ENCODE results near the gene RGS7. TPM values are rescaled to one million over a fixed set of nuclear protein-coding genes. Genes with fewer than 3 reads are reported as not detected.

The RGS7 gene
- total RNA-seq, 2 experiments from 2014 or later = not detected

- Histone ChIP-seq H3K27ac (ENCODE audit: low read depth in 1 of 2, low read length in 2 of 2) (no peak overlapping the region), H3K4me3 (ENCODE audit: low read length) (no peak overlapping the region), H3K4me1 (ENCODE audit: insufficient read depth, low read length) (no peaks in the 10 kb centered on the region), H3K27me3 (ENCODE audit: control insufficient read depth in 1 of 2, insufficient read depth in 2 of 2, low read length in 2 of 2) (no peaks in the 10 kb centered on the region), H3K9me3 (ENCODE audit: control insufficient read depth in 1 of 2, insufficient read depth in 1 of 2, low read length in 2 of 2) (no peaks in the 10 kb centered on the region), H3K36me3 (ENCODE audit: insufficient read depth, low read length) (no peaks in the 10 kb centered on the region)
- no peak overlapping the region for H3K4me3 Mint-ChIP-seq
- H3K36me3 Mint-ChIP-seq (ENCODE audit: low read depth) = no peaks in the 10 kb centered on the region
- H3K27me3 Mint-ChIP-seq = no peaks in the 10 kb centered on the region
- ATAC-seq (ENCODE audit: poor library complexity) = no peak
- peaks cover 6% of the 10 kb centered on the region for H3K9me3 Mint-ChIP-seq
- no peak overlapping the region for H3K27ac Mint-ChIP-seq
- intact Hi-C loops (cut with DNase I, micrococcal nuclease) = no loop called here
- H3K4me1 Mint-ChIP-seq (ENCODE audit: low read depth) = no peaks in the 10 kb centered on the region
- no peak for TF ChIP-seq CTCF (IDR thresholded peaks at IDR 0.05)
- ChIA-PET CTCF (no interaction called here), POLR2A (no interaction called here)
- DNase-seq = no peak
Observed at GRCh38 chr1:240808381-240808780, 548.6 kb downstream of the RGS7 start.

GRCh38 chr1:240806200-240806745 is 550.7 kb downstream of the RGS7 start:
- Mint-ChIP-seq H3K9me3 (no peaks in the 10 kb centered on the region), H3K4me1 (ENCODE audit: low read depth) (no peaks in the 10 kb centered on the region), H3K27me3 (no peaks in the 10 kb centered on the region), H3K27ac (no peak overlapping the region), H3K4me3 (no peak overlapping the region), H3K36me3 (ENCODE audit: low read depth) (no peaks in the 10 kb centered on the region)
- CTCF ChIA-PET = no interaction called here
- DNase-seq = no peak
- TF ChIP-seq CTCF (IDR thresholded peaks at IDR 0.05) = no peak
- ATAC-seq (ENCODE audit: poor library complexity) = no peak
- H3K4me3 ChIP-seq (ENCODE audit: low read length) = no peak overlapping the region
- no peaks in the 10 kb centered on the region for H3K4me1 ChIP-seq (ENCODE audit: insufficient read depth, low read length)
- no peaks in the 10 kb centered on the region for H3K9me3 ChIP-seq (ENCODE audit: control insufficient read depth in 1 of 2, insufficient read depth in 1 of 2, low read length in 2 of 2)
- no peak overlapping the region for H3K27ac ChIP-seq (ENCODE audit: low read depth in 1 of 2, low read length in 2 of 2)
- no peaks in the 10 kb centered on the region for H3K36me3 ChIP-seq (ENCODE audit: insufficient read depth, low read length)
- POLR2A ChIA-PET = no interaction called here
- H3K27me3 ChIP-seq (ENCODE audit: control insufficient read depth in 1 of 2, insufficient read depth in 2 of 2, low read length in 2 of 2) = no peaks in the 10 kb centered on the region
- intact Hi-C loops (cut with DNase I, micrococcal nuclease) = no loop called here

- no peaks in the 10 kb centered on the region for H3K9me3 ChIP-seq (ENCODE audit: control insufficient read depth in 1 of 2, insufficient read depth in 1 of 2, low read length in 2 of 2)
- no peaks in the 10 kb centered on the region for H3K36me3 Mint-ChIP-seq (ENCODE audit: low read depth)
- ChIA-PET POLR2A (no interaction called here), CTCF (no interaction called here)
- no peaks in the 10 kb centered on the region for H3K36me3 ChIP-seq (ENCODE audit: insufficient read depth, low read length)
- no peak overlapping the region for H3K4me3 ChIP-seq (ENCODE audit: low read length)
- no peaks in the 10 kb centered on the region for H3K4me1 ChIP-seq (ENCODE audit: insufficient read depth, low read length)
- no peaks in the 10 kb centered on the region for H3K27me3 Mint-ChIP-seq
- H3K27ac Mint-ChIP-seq = no peak overlapping the region
- DNase-seq (no peak), ATAC-seq (ENCODE audit: poor library complexity) (no peak)
- H3K4me3 Mint-ChIP-seq = no peak overlapping the region
- no peaks in the 10 kb centered on the region for H3K27me3 ChIP-seq (ENCODE audit: control insufficient read depth in 1 of 2, insufficient read depth in 2 of 2, low read length in 2 of 2)
- no peak overlapping the region for H3K27ac ChIP-seq (ENCODE audit: low read depth in 1 of 2, low read length in 2 of 2)
- no peaks in the 10 kb centered on the region for H3K9me3 Mint-ChIP-seq
- TF ChIP-seq CTCF (IDR thresholded peaks at IDR 0.05) = no peak
- intact Hi-C loops (cut with DNase I, micrococcal nuclease) = no loop called here
- H3K4me1 Mint-ChIP-seq (ENCODE audit: low read depth) = no peaks in the 10 kb centered on the region
Observed at GRCh38 chr1:240804475-240804874, 552.5 kb downstream of the RGS7 start.
